Measurements from ENCODE around the gene ARHGAP6. TPM values are rescaled to one million over a fixed set of nuclear protein-coding genes. Genes with fewer than 3 reads are reported as not detected.

Gene ARHGAP6
- total and polyA plus RNA-seq, 2 of the 13 experiments (the other 11 are each of a cell fraction or from before 2014, with no cell fraction given): 0.11 TPM; not detected in 1

GRCh38 chrX:11566173-11566572 is 99.5 kb downstream of the ARHGAP6 start:
- POLR2A ChIA-PET: no interaction called here
- no peaks in the 10 kb centered on the region for H4K20me1 ChIP-seq (ENCODE audit: insufficient read depth, low read length)
- no peaks in the 10 kb centered on the region for H3K79me2 ChIP-seq (ENCODE audit: insufficient read depth, low read length)
- TF ChIP-seq RFXANK (CRISPR knock-in tag; IDR thresholded peaks at IDR 0.05) (no peak), SETDB1 (CRISPR knock-in tag; IDR thresholded peaks at IDR 0.05; ENCODE audit: borderline replicate concordance) (no peak), TIGD3 (CRISPR knock-in tag; IDR thresholded peaks at IDR 0.05; ENCODE audit: borderline replicate concordance) (no peak), MTF1 (CRISPR knock-in tag; IDR thresholded peaks at IDR 0.05) (no peak), PBX2 (CRISPR knock-in tag; IDR thresholded peaks at IDR 0.05) (no peak), TRAFD1 (CRISPR knock-in tag; IDR thresholded peaks at IDR 0.05; ENCODE audit: borderline replicate concordance) (no peak), SCMH1 (CRISPR knock-in tag; IDR thresholded peaks at IDR 0.05; ENCODE audit: borderline replicate concordance) (no peak), TRIM24 (CRISPR knock-in tag; IDR thresholded peaks at IDR 0.05) (no peak), GATAD1 (CRISPR knock-in tag; IDR thresholded peaks at IDR 0.05) (no peak), KDM5A (IDR thresholded peaks at IDR 0.05; ENCODE audit: borderline replicate concordance, low read length) (no peak), HNF1A (IDR thresholded peaks at IDR 0.05; ENCODE audit: low read depth) (no peak), HNF1A (CRISPR knock-in tag; IDR thresholded peaks at IDR 0.05; ENCODE audit: borderline replicate concordance) (no peak), ZNF33B (CRISPR knock-in tag; IDR thresholded peaks at IDR 0.05) (no peak)
- no peak overlapping the region for H3K4me2 ChIP-seq (ENCODE audit: low read depth, low read length)
- in situ Hi-C loops (cut with HindIII; ENCODE audit: extremely low pct_ligation_motif_present, low pct_unique_long_range_greater_than_20kb) (no loop called here), intact Hi-C loops (cut with micrococcal nuclease; ENCODE audit: unreplicated experiment) (no loop called here)
- CTCF ChIA-PET (ENCODE audit: low intra/inter-chr PET ratio, low total read pairs): no interaction called here
- no peaks in the 10 kb centered on the region for H3K36me3 ChIP-seq (replicated peaks in 1 of 2; ENCODE audit: control insufficient read depth in 1 of 2, insufficient read depth in 2 of 2, low read length in 2 of 2)
- FAIRE-seq: no peak
- H3K9ac ChIP-seq (ENCODE audit: insufficient read depth, low read depth, low read length): no peak overlapping the region
- H3K9me3 ChIP-seq (ENCODE audit: low read length): no peaks in the 10 kb centered on the region
- no peak for ATAC-seq
- H3K27me3 ChIP-seq (ENCODE audit: control insufficient read depth in 1 of 2, insufficient read depth in 2 of 2, low read length in 2 of 2): no peaks in the 10 kb centered on the region
- H3K4me3 ChIP-seq (replicated peaks in 1 of 3; ENCODE audit: insufficient read depth in 1 of 3, low read depth in 2 of 3, low read length in 3 of 3): no peak overlapping the region
- H3K27ac ChIP-seq (ENCODE audit: extremely low read length, insufficient read depth, low read length): no peak overlapping the region
- no TSS peak for BruUV-seq (replicated peaks)
- no peaks in the 10 kb centered on the region for H3K4me1 ChIP-seq (ENCODE audit: insufficient read depth, low read length)
- DNase-seq (ENCODE audit: low spot score): no peak
- H2AFZ ChIP-seq (ENCODE audit: low read length): no peak overlapping the region

Measured in HepG2 (cell line).